ENCODE measurements around the gene PDE4D. TPM values are rescaled to one million over a fixed set of nuclear protein-coding genes. Genes with fewer than 3 reads are reported as not detected.

PDE4D gene
- total RNA-seq, 4 donors from 2014 or later: 15.9 to 66.3 (median 48.7) TPM

- no peak overlapping the region for H3K27ac ChIP-seq
Observed at GRCh38 chr5:59132131-59132530, 761.4 kb downstream of the PDE4D start.

GRCh38 chr5:59130431-59130830 lies 763.1 kb downstream of the PDE4D start:
- H3K4me3 ChIP-seq: no peak overlapping the region
- DNase-seq (ENCODE audit: low spot score in 2 of 2): no peak
- no peaks in the 10 kb centered on the region for H3K9me3 ChIP-seq
- WGBS, 2 donors: 86% methylated on average over 2 of the region's 2 CpGs
- H3K27ac ChIP-seq: no peak overlapping the region
- peaks cover 0 to 35% (median 10%) of the 10 kb centered on the region in 4 donors for H3K4me1 ChIP-seq
- H3K27me3 ChIP-seq: no peaks in the 10 kb centered on the region
- H3K36me3 ChIP-seq: no peaks in the 10 kb centered on the region
- TF ChIP-seq, protein P1, sequence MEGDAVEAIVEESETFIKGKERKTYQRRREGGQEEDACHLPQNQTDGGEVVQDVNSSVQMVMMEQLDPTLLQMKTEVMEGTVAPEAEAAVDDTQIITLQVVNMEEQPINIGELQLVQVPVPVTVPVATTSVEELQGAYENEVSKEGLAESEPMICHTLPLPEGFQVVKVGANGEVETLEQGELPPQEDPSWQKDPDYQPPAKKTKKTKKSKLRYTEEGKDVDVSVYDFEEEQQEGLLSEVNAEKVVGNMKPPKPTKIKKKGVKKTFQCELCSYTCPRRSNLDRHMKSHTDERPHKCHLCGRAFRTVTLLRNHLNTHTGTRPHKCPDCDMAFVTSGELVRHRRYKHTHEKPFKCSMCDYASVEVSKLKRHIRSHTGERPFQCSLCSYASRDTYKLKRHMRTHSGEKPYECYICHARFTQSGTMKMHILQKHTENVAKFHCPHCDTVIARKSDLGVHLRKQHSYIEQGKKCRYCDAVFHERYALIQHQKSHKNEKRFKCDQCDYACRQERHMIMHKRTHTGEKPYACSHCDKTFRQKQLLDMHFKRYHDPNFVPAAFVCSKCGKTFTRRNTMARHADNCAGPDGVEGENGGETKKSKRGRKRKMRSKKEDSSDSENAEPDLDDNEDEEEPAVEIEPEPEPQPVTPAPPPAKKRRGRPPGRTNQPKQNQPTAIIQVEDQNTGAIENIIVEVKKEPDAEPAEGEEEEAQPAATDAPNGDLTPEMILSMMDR (IDR thresholded peaks at IDR 0.05): no peak
- TF ChIP-seq POLR2A (IDR thresholded peaks at IDR 0.05): no peak
- TF ChIP-seq EP300 (IDR thresholded peaks at IDR 0.05): no peak

More at GRCh38 chr5:59132131-59132530, 761.4 kb downstream of the PDE4D start:
- TF ChIP-seq EP300 (IDR thresholded peaks at IDR 0.05) (no peak), POLR2A (IDR thresholded peaks at IDR 0.05) (no peak)
- no peaks in the 10 kb centered on the region for H3K9me3 ChIP-seq
- no peaks in the 10 kb centered on the region for H3K36me3 ChIP-seq
- H3K4me3 ChIP-seq: no peak overlapping the region
- no peaks in the 10 kb centered on the region for H3K27me3 ChIP-seq
- no peak for DNase-seq (ENCODE audit: low spot score in 2 of 2)
- peaks cover 0 to 22% (median 4%) of the 10 kb centered on the region in 4 donors for H3K4me1 ChIP-seq
- 95 to 98% methylated on average over 5 of the region's 5 CpGs for WGBS, 2 donors

GRCh38 chr5:59128646-59129290 lies 764.8 kb downstream of the PDE4D start:
- H3K9me3 ChIP-seq: no peaks in the 10 kb centered on the region
- WGBS, 2 donors: 87 to 96% methylated on average over 1 of the region's 1 CpG
- DNase-seq (ENCODE audit: low spot score in 2 of 2): no peak
- H3K4me3 ChIP-seq: no peak overlapping the region
- H3K4me1 ChIP-seq: peaks cover 0 to 31% (median 8%) of the 10 kb centered on the region in 4 donors
- TF ChIP-seq, protein P1 (IDR thresholded peaks at IDR 0.05): no peak
- TF ChIP-seq EP300 (IDR thresholded peaks at IDR 0.05) (no peak), POLR2A (IDR thresholded peaks at IDR 0.05) (no peak)
- peak overlapping the region in 2 of 4 donors; percentile 58 to 88 for H3K27ac ChIP-seq
- no peaks in the 10 kb centered on the region for H3K36me3 ChIP-seq
- H3K27me3 ChIP-seq: no peaks in the 10 kb centered on the region

DNA sequence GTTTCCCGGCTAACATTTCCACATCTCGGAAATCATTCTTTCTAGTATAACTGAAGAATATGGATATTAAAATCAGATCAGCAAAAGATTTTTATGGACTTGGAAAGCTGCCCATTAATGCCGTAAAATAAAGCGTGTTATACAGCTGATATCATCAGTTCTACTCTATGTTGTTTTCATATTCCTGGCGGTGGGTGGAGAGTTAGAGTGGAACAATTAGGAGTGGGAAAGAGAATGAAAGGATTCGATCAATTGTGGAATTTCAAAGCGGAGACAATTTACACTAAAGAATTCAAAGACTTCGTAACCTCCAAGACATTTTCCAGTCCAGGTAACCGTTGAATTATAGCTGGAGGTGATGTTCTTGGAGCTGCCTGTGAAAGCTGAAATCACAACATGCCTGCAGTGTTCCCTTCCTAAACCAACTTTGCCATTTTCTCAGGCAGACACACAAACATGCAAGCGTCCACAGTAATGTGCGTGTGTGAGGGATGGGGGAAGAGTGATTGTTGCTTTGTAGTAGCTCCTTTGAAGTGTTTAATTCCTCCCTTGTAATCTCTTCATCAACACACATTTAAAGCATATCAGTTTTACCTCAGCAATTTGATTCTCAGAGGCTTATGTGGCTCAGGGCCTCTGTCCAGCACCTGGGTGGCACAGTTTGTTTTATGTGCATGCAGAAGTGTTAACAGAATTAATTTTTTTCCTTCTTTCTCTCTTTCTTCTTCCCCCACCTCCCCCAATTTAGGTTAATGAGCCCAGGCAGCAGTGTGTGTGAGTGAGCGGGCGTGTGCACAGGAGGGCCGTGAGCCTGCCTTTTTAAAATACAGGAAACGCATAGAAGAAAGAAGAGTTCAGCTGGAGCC lies 766.6 kb downstream of the PDE4D start:
- Histone ChIP-seq H3K9me3 (no peaks in the 10 kb centered on the region), H3K36me3 (no peaks in the 10 kb centered on the region), H3K4me1 (peaks cover 0 to 31% (median 8%) of the 10 kb centered on the region in 4 donors), H3K27ac (peak overlapping the region; percentile 26 to 88 (median 78)), H3K4me3 (peak overlapping the region; percentile 13 to 45 (median 28)), H3K27me3 (no peaks in the 10 kb centered on the region)
- DNase-seq (ENCODE audit: low spot score in 2 of 2): no peak
- 13 to 21% methylated on average over 15 of the region's 15 CpGs for WGBS, 2 donors
- TF ChIP-seq EP300 (IDR thresholded peaks at IDR 0.05) (peak in 1 of 2 donors; percentile 15), POLR2A (IDR thresholded peaks at IDR 0.05) (no peak)
- TF ChIP-seq, protein P1 (IDR thresholded peaks at IDR 0.05): no peak

GRCh38 chr5:59126016-59126707 lies 767.4 kb downstream of the PDE4D start:
- no peaks in the 10 kb centered on the region for H3K9me3 ChIP-seq
- peaks cover 0 to 31% (median 8%) of the 10 kb centered on the region in 4 donors for H3K4me1 ChIP-seq
- 19 to 26% methylated on average over 5 of the region's 5 CpGs for WGBS, 2 donors
- no peaks in the 10 kb centered on the region for H3K27me3 ChIP-seq
- no peak for DNase-seq (ENCODE audit: low spot score in 2 of 2)
- H3K36me3 ChIP-seq: no peaks in the 10 kb centered on the region
- peak overlapping the region; percentile 26 to 88 (median 78) for H3K27ac ChIP-seq
- peak overlapping the region in 3 of 4 donors; percentile 13 to 45 (median 15) for H3K4me3 ChIP-seq
- TF ChIP-seq EP300 (IDR thresholded peaks at IDR 0.05) (no peak), POLR2A (IDR thresholded peaks at IDR 0.05) (no peak)

Measured in tibial nerve (tissue), 4 donors.